HG03520 (cell line): ENCODE data around the gene PHLPP1.

ENCODE experiments used
- ATAC-seq: cut with Tn5 transposase; IDR thresholded peaks from one replicate; pipeline ENCODE4 v1.9.1; 2021; ENCODE audit warnings: mild to moderate bottlenecking, moderate library complexity; ENCODE audit not compliant: unreplicated experiment

Gene PHLPP1

GRCh38 chr18:62842898-62843297 is 127.6 kb downstream of the PHLPP1 start:
- no peak for ATAC-seq

- ATAC-seq: peak; percentile 49
Measured at GRCh38 chr18:62844850-62845643, 129.7 kb downstream of the PHLPP1 start.

GRCh38 chr18:62846313-62846712 is 131.0 kb downstream of the PHLPP1 start:
- ATAC-seq: no peak

GRCh38 chr18:62847081-62847480 is 131.7 kb downstream of the PHLPP1 start:
- ATAC-seq: no peak

GRCh38 chr18:62848946-62849345 is 133.6 kb downstream of the PHLPP1 start:
- ATAC-seq: no peak

GRCh38 chr18:62850619-62851306 is 135.4 kb downstream of the PHLPP1 start:
- no peak for ATAC-seq

GRCh38 chr18:62852851-62853250 is 137.5 kb downstream of the PHLPP1 start:
- no peak for ATAC-seq

- ATAC-seq: no peak
Measured at GRCh38 chr18:62856294-62856693, 141.0 kb downstream of the PHLPP1 start.

GRCh38 chr18:62857263-62857976 is 142.1 kb downstream of the PHLPP1 start:
- no peak for ATAC-seq

- no peak for ATAC-seq
Measured at GRCh38 chr18:62860062-62860461, 144.7 kb downstream of the PHLPP1 start.

- ATAC-seq: no peak
Measured at GRCh38 chr18:62862466-62862865, 147.1 kb downstream of the PHLPP1 start.

- ATAC-seq: no peak
Measured at GRCh38 chr18:62863579-62864001, 148.2 kb downstream of the PHLPP1 start.

- ATAC-seq: no peak
Measured at GRCh38 chr18:62865498-62865897, 150.2 kb downstream of the PHLPP1 start.

GRCh38 chr18:62867534-62867933 is 152.2 kb downstream of the PHLPP1 start:
- ATAC-seq: no peak

GRCh38 chr18:62868645-62869044 is 153.3 kb downstream of the PHLPP1 start:
- no peak for ATAC-seq

GRCh38 chr18:62870643-62871042 is 155.3 kb downstream of the PHLPP1 start:
- ATAC-seq: no peak

GRCh38 chr18:62875323-62875722 is 160.0 kb downstream of the PHLPP1 start:
- no peak for ATAC-seq

- ATAC-seq: no peak
Measured at GRCh38 chr18:62876111-62876510, 160.8 kb downstream of the PHLPP1 start.

GRCh38 chr18:62876828-62877227 is 161.5 kb downstream of the PHLPP1 start:
- ATAC-seq: no peak

- no peak for ATAC-seq
Measured at GRCh38 chr18:62877411-62878221, 162.3 kb downstream of the PHLPP1 start.

- no peak for ATAC-seq
Measured at GRCh38 chr18:62878305-62878704, 163.0 kb downstream of the PHLPP1 start.
